Measurements from ENCODE around the gene GJA3. TPM values are rescaled to one million over a fixed set of nuclear protein-coding genes. Genes with fewer than 3 reads are reported as not detected.

GJA3 gene
- total and polyA plus RNA-seq, 2 donors (not counting 3 experiments of a cell fraction or from before 2014, with no cell fraction given) = not detected

GRCh38 chr13:20148501-20149183 lies 12.2 kb downstream of the GJA3 start:
- no peak overlapping the region for H3K4me3 ChIP-seq (replicated peaks in 1 of 3; ENCODE audit: insufficient read depth in 1 of 3, low read depth in 1 of 3, low read length in 3 of 3)
- no peaks in the 10 kb centered on the region for H4K20me1 ChIP-seq (replicated peaks; ENCODE audit: control insufficient read depth, extremely low read depth, insufficient read depth, low read length)
- no peak overlapping the region for H2AFZ ChIP-seq (ENCODE audit: low read depth, low read length)
- H3K79me2 ChIP-seq (ENCODE audit: control insufficient read depth, insufficient read depth, low read length) = no peaks in the 10 kb centered on the region
- no peaks in the 10 kb centered on the region for H3K36me3 ChIP-seq (ENCODE audit: control insufficient read depth in 2 of 2, extremely low read depth in 1 of 2, insufficient read depth in 2 of 2, low read length in 2 of 2)
- H3K9ac ChIP-seq (replicated peaks; ENCODE audit: extremely low read depth, insufficient read depth, low read length) = no peak overlapping the region
- DNase-seq (ENCODE audit: low read depth, low spot score) (no peak), FAIRE-seq (no peak)
- POLR2A ChIA-PET = no interaction called here
- H3K9me1 ChIP-seq (replicated peaks; ENCODE audit: control insufficient read depth, extremely low read depth, insufficient read depth, low read length) = no peaks in the 10 kb centered on the region
- TF ChIP-seq MAX (IDR thresholded peaks at IDR 0.05; ENCODE audit: insufficient read depth, insufficient read length) (no peak), POLR2AphosphoS5 (IDR thresholded peaks at IDR 0.05; ENCODE audit: insufficient read depth, low read depth, low read length) (no peak), FOS (IDR thresholded peaks at IDR 0.05; ENCODE audit: borderline replicate concordance, insufficient read depth, low read length) (no peak), GATA2 (IDR thresholded peaks at IDR 0.05; ENCODE audit: insufficient read depth, insufficient read length, low read depth, low read length) (no peak), POLR2A (IDR thresholded peaks at IDR 0.05; ENCODE audit: low read depth, low read length) (no peak), EZH2 (IDR thresholded peaks at IDR 0.05; ENCODE audit: borderline replicate concordance, low read depth, low read length, severe bottlenecking) (no peak), CTCF (IDR thresholded peaks at IDR 0.05; ENCODE audit: extremely low read depth in 1 of 2, insufficient read depth in 1 of 2, low read depth in 1 of 2, low read length in 2 of 2) (no peak), JUN (IDR thresholded peaks at IDR 0.05; ENCODE audit: borderline replicate concordance, insufficient read depth, insufficient read length, low read depth) (no peak)
- intact Hi-C loops (cut with micrococcal nuclease) (no loop called here), dilution Hi-C loops (cut with MboI; ENCODE audit: extremely low pct_ligation_motif_present, low sequenced_read_pairs) (no loop called here)
- no peak overlapping the region for H3K27ac ChIP-seq (ENCODE audit: insufficient read depth, low read depth, low read length)
- peaks cover 14 to 21% of the 10 kb centered on the region in 2 experiments for H3K27me3 ChIP-seq (ENCODE audit: control insufficient read depth in 2 of 2, insufficient read depth in 2 of 2, low read length in 2 of 2)
- no peaks in the 10 kb centered on the region for H3K9me3 ChIP-seq (replicated peaks; ENCODE audit: control insufficient read depth, insufficient read depth, low read length)
- no peaks in the 10 kb centered on the region for H3K4me1 ChIP-seq (ENCODE audit: control insufficient read depth, extremely low read depth, insufficient read depth, low read length)
- no TSS peak for BruUV-seq (replicated peaks)
- H3K4me2 ChIP-seq (ENCODE audit: insufficient read depth, low read length) = no peak overlapping the region
- CTCF ChIA-PET = interaction anchor here (1.2 kb wide), 1 partner anchor 21 kb away, joined by 5 read pairs; no protein-coding TSS in a partner anchor

Data from endothelial cell of umbilical vein (primary cell).